ENCODE results near the gene PANK4.

PANK4 gene

GRCh38 chr1:2508751-2509150, 17.6 kb downstream of the PANK4 start:
- DNase-seq, result no peak

GRCh38 chr1:2508180-2508579, 18.2 kb downstream of the PANK4 start:
- no peak for DNase-seq

GRCh38 chr1:2507744-2508155, 18.6 kb downstream of the PANK4 start:
- no peak for DNase-seq

DNA sequence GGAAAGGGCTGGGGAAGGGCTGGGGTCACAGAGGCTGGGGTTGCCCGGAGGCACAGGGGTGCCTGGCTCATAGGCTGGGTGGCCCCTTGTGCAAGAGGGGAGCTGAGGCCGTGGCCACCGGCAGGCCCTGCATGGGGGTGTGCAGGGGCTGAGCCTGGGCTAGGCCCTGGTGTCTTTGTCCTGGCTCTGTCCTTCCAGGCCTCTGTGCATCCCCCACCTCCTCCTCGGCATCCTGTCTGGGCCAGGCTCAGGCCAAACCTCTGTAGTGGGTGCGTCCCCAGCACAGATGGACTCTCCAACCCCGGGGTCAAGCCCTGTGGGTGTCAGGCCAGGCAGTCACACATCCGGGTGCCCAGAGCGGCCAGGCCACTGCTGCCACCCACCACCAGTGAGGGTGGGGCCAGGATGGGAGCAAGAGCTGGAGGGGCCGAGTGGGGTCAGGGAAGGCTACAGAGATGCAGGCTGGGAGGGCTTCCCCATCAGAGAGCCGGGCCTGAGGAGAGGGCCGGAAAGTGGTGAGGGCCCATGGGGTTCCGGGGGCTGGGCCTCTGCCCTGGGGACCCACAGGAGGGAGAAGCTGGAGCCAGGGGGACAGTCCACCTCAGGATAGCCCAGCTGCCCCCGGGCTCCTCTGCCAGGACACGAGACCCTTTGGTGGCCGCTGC, 19.4 kb downstream of the PANK4 start:
- no peak for DNase-seq

DNA sequence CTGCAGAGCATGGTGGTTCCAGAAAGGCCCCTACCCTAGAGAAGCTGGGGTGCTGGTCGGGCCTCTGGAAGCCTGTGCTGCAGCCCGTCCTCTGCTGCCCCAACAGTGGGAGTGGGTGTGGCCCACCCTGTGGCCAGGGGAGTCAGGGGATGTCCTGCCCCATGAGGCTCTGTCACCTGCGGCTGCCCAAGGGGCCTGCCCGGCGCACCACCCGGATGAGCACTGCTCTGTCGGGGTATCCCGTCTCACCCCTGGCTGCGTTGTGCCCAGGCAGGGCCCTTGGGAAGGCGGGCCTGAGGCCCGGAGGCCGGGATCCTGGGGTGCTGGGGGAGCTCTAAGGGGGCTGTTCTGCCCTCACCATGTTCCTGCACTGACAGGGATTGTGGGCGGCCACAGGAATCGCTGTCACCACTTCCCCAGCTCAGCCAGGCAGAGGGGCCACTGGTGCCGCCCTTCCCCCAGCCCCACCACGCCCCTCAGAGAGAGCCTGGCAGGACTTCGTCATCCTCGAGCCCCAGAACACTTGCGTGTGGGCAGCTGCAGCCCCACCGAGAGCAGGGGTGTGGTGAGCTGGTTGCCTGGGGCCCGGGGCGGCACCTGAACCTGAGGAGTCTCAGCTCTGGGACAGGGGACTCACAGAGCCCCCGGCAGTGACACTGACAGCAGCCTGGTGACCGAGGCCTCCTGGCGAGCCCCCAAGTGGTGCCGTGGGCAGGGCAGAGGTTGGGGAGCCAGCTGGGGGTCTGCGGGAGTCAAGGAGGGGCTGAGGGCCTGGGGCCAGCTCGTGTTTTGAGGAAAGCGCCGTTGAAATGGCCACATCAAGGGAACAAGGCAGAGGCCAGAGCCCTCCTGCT, 20.2 kb downstream of the PANK4 start:
- no peak for DNase-seq

DNA sequence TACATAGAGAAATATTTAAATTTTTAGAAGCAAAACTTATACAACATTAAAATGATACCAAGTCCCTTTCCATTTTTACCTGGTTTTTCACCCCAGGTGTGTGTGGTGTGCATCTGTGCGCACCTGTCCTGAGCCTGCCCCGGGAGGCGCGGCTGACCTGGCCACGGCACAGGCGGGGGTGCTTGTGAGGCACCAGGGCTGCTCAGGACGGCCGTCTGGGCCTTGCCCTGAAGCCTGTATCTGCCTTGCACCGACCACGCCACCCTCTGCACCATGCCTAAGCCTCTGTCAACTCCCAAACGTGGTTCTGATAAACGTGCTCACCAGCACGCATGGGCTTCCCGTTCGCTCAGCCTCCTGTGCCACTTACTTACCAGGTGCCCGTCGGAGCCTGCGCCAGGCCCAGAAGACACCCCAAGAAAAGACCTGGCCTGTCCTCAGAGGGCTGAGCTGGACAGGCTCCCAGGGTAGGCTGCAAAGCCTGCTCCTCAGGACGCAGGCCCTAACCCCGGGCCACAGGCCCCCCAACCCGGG, 20.9 kb downstream of the PANK4 start:
- DNase-seq, result no peak

DNA sequence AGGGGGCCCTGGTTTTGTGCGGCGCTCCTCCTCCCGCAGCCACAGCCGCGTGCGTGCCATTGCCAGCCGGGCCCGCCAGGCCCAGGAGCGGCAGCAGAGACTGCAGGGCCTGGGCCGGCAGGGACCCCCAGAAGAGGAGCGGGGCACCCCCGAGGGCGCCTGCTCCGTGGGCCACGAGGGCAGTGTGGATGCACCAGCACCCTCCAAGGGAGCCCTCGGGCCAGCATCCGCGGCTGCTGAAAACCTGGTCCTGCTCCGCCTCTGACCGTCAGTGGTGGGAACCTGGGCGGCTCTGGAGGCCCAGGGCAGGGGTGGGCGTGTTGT, 21.5 kb downstream of the PANK4 start:
- DNase-seq, result no peak

- DNase-seq, result no peak
These were observed 22.0 kb downstream of the PANK4 start for GRCh38 chr1:2504225-2504948.

DNA sequence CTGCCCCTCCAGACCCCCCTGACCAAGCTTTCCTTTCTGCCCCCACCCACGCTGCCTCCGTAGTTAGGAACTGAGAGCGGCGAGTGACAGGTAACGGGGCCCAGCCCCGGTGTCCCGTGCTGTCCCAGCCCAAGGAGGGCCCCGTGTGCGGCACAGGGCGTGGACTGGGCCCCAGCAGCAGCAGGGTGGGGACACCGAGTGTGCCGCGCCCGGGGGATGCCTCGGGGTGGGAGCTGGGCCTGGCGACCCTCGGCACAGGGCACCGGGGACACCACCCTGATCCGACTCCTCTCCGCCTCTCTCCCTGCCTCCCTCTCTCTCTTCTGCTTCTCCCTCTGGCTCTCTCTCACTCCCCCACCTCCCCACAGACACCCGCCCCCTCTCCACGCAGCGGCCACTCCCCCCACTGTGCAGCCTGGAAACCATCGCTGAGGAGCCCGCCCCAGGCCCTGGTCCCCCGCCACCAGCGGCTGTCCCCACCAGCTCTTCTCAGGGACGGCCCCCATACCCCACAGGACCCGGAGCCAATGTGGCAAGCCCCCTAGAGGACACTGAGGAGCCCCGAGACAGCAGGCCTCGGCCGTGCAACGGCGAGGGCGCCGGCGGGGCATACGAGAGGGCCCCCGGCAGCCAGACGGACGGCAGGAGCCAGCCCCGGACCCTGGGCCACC, 22.7 kb downstream of the PANK4 start:
- no peak for DNase-seq

GRCh38 chr1:2502661-2503553, 23.5 kb downstream of the PANK4 start:
- DNase-seq, result no peak

DNA sequence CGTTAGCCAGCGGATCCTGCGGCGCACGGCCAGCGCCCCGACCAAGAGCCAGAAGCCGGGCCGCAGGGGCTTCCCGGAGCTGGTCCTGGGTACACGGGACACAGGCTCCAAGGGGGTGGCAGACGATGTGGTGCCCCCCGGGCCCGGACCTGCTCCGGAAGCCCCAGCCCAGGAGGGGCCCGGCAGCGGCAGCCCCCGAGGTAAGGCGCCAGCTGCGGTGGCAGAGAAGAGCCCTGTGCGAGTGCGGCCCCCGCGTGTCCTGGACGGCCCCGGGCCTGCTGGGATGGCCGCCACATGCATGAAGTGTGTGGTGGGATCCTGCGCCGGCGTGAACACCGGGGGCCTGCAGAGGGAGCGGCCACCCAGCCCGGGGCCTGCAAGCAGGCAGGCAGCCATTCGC, 24.2 kb downstream of the PANK4 start:
- no peak for DNase-seq

DNA sequence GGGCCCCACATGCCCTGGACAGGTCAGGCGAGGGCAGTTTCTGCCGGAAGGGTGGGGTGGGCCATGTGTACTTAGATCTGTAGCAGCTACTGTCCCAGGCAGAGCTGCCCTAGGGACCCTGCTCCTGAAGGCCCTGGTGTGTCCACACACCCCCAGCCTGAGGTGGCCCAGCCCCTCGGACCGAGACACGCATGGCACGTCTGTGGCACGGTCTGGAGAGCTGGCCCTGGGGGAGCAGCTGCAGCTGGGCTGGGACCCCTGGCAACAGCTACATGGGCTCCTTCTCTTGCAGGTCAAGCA, 24.6 kb downstream of the PANK4 start:
- DNase-seq, result no peak

- DNase-seq, result no peak
These were observed 25.2 kb downstream of the PANK4 start for GRCh38 chr1:2501041-2501819.

GRCh38 chr1:2499986-2500596, 26.3 kb downstream of the PANK4 start:
- DNase-seq, result no peak

DNA sequence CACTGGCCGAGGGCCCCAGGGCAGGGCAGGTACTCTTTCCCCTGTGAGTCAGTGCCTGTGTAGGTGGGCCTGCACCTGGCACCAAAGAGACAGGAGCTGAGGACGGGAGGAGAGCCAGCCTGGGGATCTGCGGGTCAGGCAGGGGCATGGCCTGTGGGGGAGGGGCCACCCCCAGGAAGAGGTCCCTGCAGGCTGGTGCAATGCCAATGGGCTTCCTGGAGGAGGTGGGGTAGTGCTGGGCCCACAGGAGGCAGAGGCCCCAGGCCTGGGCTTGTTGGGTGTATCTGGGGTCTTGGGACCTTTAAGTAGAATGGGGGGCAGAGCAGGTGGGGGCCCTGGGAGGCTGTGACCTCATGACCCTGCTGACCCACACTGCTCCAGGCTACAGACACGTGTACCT, 27.1 kb downstream of the PANK4 start:
- no peak for DNase-seq

GRCh38 chr1:2498648-2499047, 27.7 kb downstream of the PANK4 start:
- DNase-seq, result no peak

DNA sequence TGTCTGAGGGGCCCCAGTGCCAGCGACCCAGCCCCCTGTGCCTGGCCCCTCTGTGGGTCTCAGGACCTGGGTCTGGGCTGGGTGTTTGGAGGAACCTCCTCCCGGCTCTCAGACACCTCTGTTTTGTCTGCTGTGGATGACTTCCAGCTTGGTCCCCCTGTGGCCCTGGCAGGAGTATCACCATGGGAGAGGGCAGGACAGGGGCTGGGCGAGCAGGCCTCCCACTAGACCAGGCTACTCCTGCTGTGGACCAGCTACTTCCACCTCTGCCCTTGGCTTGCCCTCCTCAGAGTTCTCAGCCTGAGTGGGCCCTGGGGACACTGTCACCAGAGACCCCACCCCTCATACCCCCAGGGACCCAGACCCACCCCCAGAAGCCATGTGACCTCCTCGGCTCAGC, 28.5 kb downstream of the PANK4 start:
- no peak for DNase-seq

GRCh38 chr1:2496746-2497145, 29.6 kb downstream of the PANK4 start:
- DNase-seq, result no peak

- no peak for DNase-seq
These were observed 30.2 kb downstream of the PANK4 start for GRCh38 chr1:2496087-2496622.

- DNase-seq, result no peak
These were observed 30.9 kb downstream of the PANK4 start for GRCh38 chr1:2495546-2495945.

DNA sequence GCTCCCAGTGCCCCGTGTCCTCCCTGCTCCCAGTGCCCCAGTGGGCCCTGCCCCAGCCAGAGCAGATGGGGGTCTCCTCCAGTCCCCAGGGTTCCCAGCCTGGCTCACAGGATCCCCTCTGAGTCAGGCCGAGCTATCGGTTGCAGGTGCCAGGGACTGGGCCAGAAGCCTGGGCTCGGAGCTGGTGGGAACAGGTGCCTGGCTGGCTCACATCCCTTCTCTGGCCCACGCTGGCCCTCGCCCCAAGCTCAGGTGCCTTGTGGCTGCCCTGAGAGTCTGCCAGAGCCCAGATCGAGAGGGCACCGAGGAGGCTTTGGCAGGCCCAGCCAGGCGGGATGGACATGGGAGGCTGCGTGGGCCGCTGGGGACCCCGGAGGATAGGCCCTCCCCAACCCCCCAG, 31.4 kb downstream of the PANK4 start:
- no peak for DNase-seq

Measured in stimulated activated CD4-positive, alpha-beta T cell treated with anti-CD3 and anti-CD28 coated beads, Interleukin-15, amount 100 ng/mL, for 24 hours (primary cell).